ENCODE data around the gene EMILIN1. TPM values are rescaled to one million over a fixed set of nuclear protein-coding genes. Genes with fewer than 3 reads are reported as not detected.

Gene EMILIN1
- total and polyA plus RNA-seq, 2 donors (not counting 1 experiment from before 2014, with no cell fraction given): 46.8 to 187 TPM

GRCh38 chr2:27099334-27099955, 21.0 kb downstream of the EMILIN1 start:
- no peaks in the 10 kb centered on the region for H3K4me1 ChIP-seq (ENCODE audit: control insufficient read depth, extremely low read depth, insufficient read depth, low read length)
- no peak for DNase-seq (ENCODE audit: low read depth in 2 of 2)
- no peaks in the 10 kb centered on the region for H3K9me3 ChIP-seq (ENCODE audit: control insufficient read depth, insufficient read depth, low read depth, low read length)
- no peaks in the 10 kb centered on the region for H3K79me2 ChIP-seq (ENCODE audit: control insufficient read depth, insufficient read depth, low read length)
- H4K20me1 ChIP-seq (ENCODE audit: control insufficient read depth, extremely low read depth, insufficient read depth, low read length): no peaks in the 10 kb centered on the region
- H3K27me3 ChIP-seq (ENCODE audit: control insufficient read depth, insufficient read depth, low read length): no peaks in the 10 kb centered on the region
- H3K36me3 ChIP-seq (ENCODE audit: control insufficient read depth, insufficient read depth, low read length): no peaks in the 10 kb centered on the region
- H2AFZ ChIP-seq (ENCODE audit: low read length): no peak overlapping the region
- no peak overlapping the region for H3K4me3 ChIP-seq (replicated peaks in 1 of 4; ENCODE audit: control extremely low read depth in 1 of 4, insufficient read depth in 1 of 4, low read depth in 3 of 4, low read length in 4 of 4)
- no peak for TF ChIP-seq EZH2 (IDR thresholded peaks at IDR 0.05; ENCODE audit: low read length, missing control alignments)
- TF ChIP-seq CTCF (conservative IDR thresholded peaks at IDR 0.05 in 1 of 2, IDR thresholded peaks at IDR 0.05 in 1 of 2; ENCODE audit: low read depth in 1 of 2, low read length in 2 of 2): no peak
- no peak overlapping the region for H3K27ac ChIP-seq (ENCODE audit: insufficient read depth, low read length)
- H3K9ac ChIP-seq (ENCODE audit: insufficient read depth, low read length): no peak overlapping the region
- H3K4me2 ChIP-seq (ENCODE audit: extremely low read depth, insufficient read depth, low read length): no peak overlapping the region

GRCh38 chr2:27100036-27100435, 21.6 kb downstream of the EMILIN1 start:
- Histone ChIP-seq H3K79me2 (ENCODE audit: control insufficient read depth, insufficient read depth, low read length) (no peaks in the 10 kb centered on the region), H3K27me3 (ENCODE audit: control insufficient read depth, insufficient read depth, low read length) (peaks cover 2% of the 10 kb centered on the region), H3K4me1 (ENCODE audit: control insufficient read depth, extremely low read depth, insufficient read depth, low read length) (no peaks in the 10 kb centered on the region), H3K4me3 (replicated peaks in 1 of 4; ENCODE audit: control extremely low read depth in 1 of 4, insufficient read depth in 1 of 4, low read depth in 3 of 4, low read length in 4 of 4) (no peak overlapping the region), H4K20me1 (ENCODE audit: control insufficient read depth, extremely low read depth, insufficient read depth, low read length) (no peaks in the 10 kb centered on the region), H3K36me3 (ENCODE audit: control insufficient read depth, insufficient read depth, low read length) (no peaks in the 10 kb centered on the region), H3K9me3 (ENCODE audit: control insufficient read depth, insufficient read depth, low read depth, low read length) (no peaks in the 10 kb centered on the region), H3K27ac (ENCODE audit: insufficient read depth, low read length) (no peak overlapping the region), H2AFZ (ENCODE audit: low read length) (no peak overlapping the region), H3K9ac (ENCODE audit: insufficient read depth, low read length) (no peak overlapping the region), H3K4me2 (ENCODE audit: extremely low read depth, insufficient read depth, low read length) (no peak overlapping the region)
- TF ChIP-seq CTCF (conservative IDR thresholded peaks at IDR 0.05 in 1 of 2, IDR thresholded peaks at IDR 0.05 in 1 of 2; ENCODE audit: low read depth in 1 of 2, low read length in 2 of 2): no peak
- no peak for DNase-seq (ENCODE audit: low read depth in 2 of 2)

GRCh38 chr2:27102329-27102728, 23.9 kb downstream of the EMILIN1 start:
- H3K79me2 ChIP-seq (ENCODE audit: control insufficient read depth, insufficient read depth, low read length): no peaks in the 10 kb centered on the region
- H3K4me2 ChIP-seq (ENCODE audit: extremely low read depth, insufficient read depth, low read length): no peak overlapping the region
- H3K9ac ChIP-seq (ENCODE audit: insufficient read depth, low read length): no peak overlapping the region
- no peak overlapping the region for H3K27ac ChIP-seq (ENCODE audit: insufficient read depth, low read length)
- no peak overlapping the region for H3K4me3 ChIP-seq (replicated peaks in 1 of 4; ENCODE audit: control extremely low read depth in 1 of 4, insufficient read depth in 1 of 4, low read depth in 3 of 4, low read length in 4 of 4)
- no peaks in the 10 kb centered on the region for H3K36me3 ChIP-seq (ENCODE audit: control insufficient read depth, insufficient read depth, low read length)
- TF ChIP-seq CTCF (conservative IDR thresholded peaks at IDR 0.05 in 1 of 2, IDR thresholded peaks at IDR 0.05 in 1 of 2; ENCODE audit: low read depth in 1 of 2, low read length in 2 of 2): no peak
- TF ChIP-seq EZH2 (IDR thresholded peaks at IDR 0.05; ENCODE audit: low read length, missing control alignments): no peak
- H3K9me3 ChIP-seq (ENCODE audit: control insufficient read depth, insufficient read depth, low read depth, low read length): no peaks in the 10 kb centered on the region
- H2AFZ ChIP-seq (ENCODE audit: low read length): no peak overlapping the region
- no peak for DNase-seq (ENCODE audit: low read depth in 2 of 2)
- no peaks in the 10 kb centered on the region for H4K20me1 ChIP-seq (ENCODE audit: control insufficient read depth, extremely low read depth, insufficient read depth, low read length)
- H3K4me1 ChIP-seq (ENCODE audit: control insufficient read depth, extremely low read depth, insufficient read depth, low read length): no peaks in the 10 kb centered on the region
- peaks cover 4% of the 10 kb centered on the region for H3K27me3 ChIP-seq (ENCODE audit: control insufficient read depth, insufficient read depth, low read length)

All from fibroblast of lung (primary cell).